H1 (cell line): Measurements from ENCODE around the gene PHACTR2. TPM values are rescaled to one million over a fixed set of nuclear protein-coding genes. Genes with fewer than 3 reads are reported as not detected.

Experiments used
- CTCF ChIA-PET: fragments of 300-600 bp; sonication (Branson Sonifier 250); formaldehyde crosslinking; loops from one replicate; lab custom pipeline; 2021; ENCODE audit not compliant: partially characterized antibody; lab: Charles Lee
- POLR2A ChIA-PET: fragments of 300-600 bp; sonication (Branson Sonifier 250); formaldehyde crosslinking; loops from one replicate; lab custom pipeline; 2021; ENCODE audit warnings: inconsistent platforms; ENCODE audit not compliant: partially characterized antibody; lab: Charles Lee
- DNase-seq, 2 experiments: peaks; one replicate each; pipeline versions ENCODE4 v3.0.0 to v3.0.0-alpha.2; 2010 to 2022; ENCODE audit warnings: low spot score in 2 of 2, low read depth in 1 of 2, mixed read lengths in 1 of 2
- FAIRE-seq: peaks from 2 replicates; lab custom pipeline; 2011; peaks lifted over from hg19 to GRCh38; lab: Jason Lieb, UNC
- H2AFZ ChIP-seq: 2 replicates; pipeline ENCODE4 v1.8.1; 2012; ENCODE audit warnings: low read length, inconsistent platforms
- H2AK5ac ChIP-seq: 2 replicates; pipeline ENCODE4 v1.6.1; 2013; ENCODE audit warnings: low read depth, low read length
- H2BK120ac ChIP-seq: replicated peaks from 2 replicates; pipeline ENCODE3; 2013; ENCODE audit warnings: low read depth, low read length, inconsistent platforms
- H2BK12ac ChIP-seq: 2 replicates; pipeline ENCODE4 v1.6.1; 2013; ENCODE audit warnings: low read depth, low read length
- H2BK15ac ChIP-seq: 2 replicates; pipeline ENCODE4 v1.6.1; 2013; ENCODE audit warnings: low read length
- H2BK20ac ChIP-seq: 2 replicates; pipeline ENCODE4 v1.6.1; 2013; ENCODE audit warnings: low read length
- H2BK5ac ChIP-seq: 2 replicates; pipeline ENCODE4 v1.6.1; 2013; ENCODE audit warnings: low read depth, low read length
- H3K14ac ChIP-seq: 2 replicates; pipeline ENCODE4 v1.6.1; 2013; ENCODE audit warnings: inconsistent platforms; ENCODE audit not compliant: insufficient read length
- H3K18ac ChIP-seq: 2 replicates; pipeline ENCODE4 v1.6.1; 2013; ENCODE audit warnings: low read length; ENCODE audit errors: extremely low read depth
- H3K23ac ChIP-seq: 2 replicates; pipeline ENCODE4 v1.6.1; 2013; ENCODE audit warnings: inconsistent platforms; ENCODE audit not compliant: insufficient read length
- H3K23me2 ChIP-seq: 2 replicates; pipeline ENCODE4 v1.6.1; 2013; ENCODE audit warnings: low read depth, low read length
- H3K27ac ChIP-seq: 2 replicates; pipeline ENCODE4 v1.6.1; 2011; ENCODE audit warnings: low read depth, low read length, inconsistent platforms
- H3K27me3 ChIP-seq, 4 experiments: replicated peaks in 1 of 4; 1 replicate in 1 of 4; 2 replicates in 3 of 4; pipeline versions ENCODE4 v1.6.1 to v1.8.1; 2011 to 2013; ENCODE audit warnings: low read length in 3 of 4, mild to moderate bottlenecking in 3 of 4, inconsistent platforms in 2 of 4, mixed read lengths in 2 of 4, moderate library complexity in 1 of 4; ENCODE audit not compliant: control insufficient read depth in 3 of 4, insufficient read depth in 3 of 4; ENCODE audit errors: extremely low read depth in 1 of 4
- H3K36me3 ChIP-seq, 4 experiments: 2 replicates each; pipeline versions ENCODE4 v1.6.1 to v1.8.1; 2011 to 2013; ENCODE audit warnings: mild to moderate bottlenecking in 4 of 4, low read length in 3 of 4, moderate library complexity in 2 of 4, control low read depth in 1 of 4, inconsistent platforms in 1 of 4; ENCODE audit not compliant: insufficient read depth in 4 of 4, control insufficient read depth in 2 of 4
- H3K4ac ChIP-seq: replicated peaks from 2 replicates; pipeline ENCODE3; 2013; ENCODE audit warnings: low read length, low read depth, mixed read lengths, inconsistent platforms; ENCODE audit not compliant: insufficient read length
- H3K4me1 ChIP-seq, 4 experiments: replicated peaks in 1 of 4; 1 replicate in 1 of 4; 2 replicates in 3 of 4; pipeline versions ENCODE4 v1.6.1 to v1.8.1; 2011 to 2013; ENCODE audit warnings: low read length in 3 of 4, inconsistent platforms in 2 of 4, mixed read lengths in 1 of 4; ENCODE audit not compliant: insufficient read depth in 4 of 4, control insufficient read depth in 3 of 4
- H3K4me2 ChIP-seq, 2 experiments: 2 replicates each; pipeline versions ENCODE4 v1.6.1 to v1.8.1; 2011 to 2013; ENCODE audit warnings: low read depth in 2 of 2, low read length in 2 of 2, control low read depth in 1 of 2, inconsistent platforms in 1 of 2, mild to moderate bottlenecking in 1 of 2; ENCODE audit not compliant: insufficient read depth in 1 of 2
- H3K4me3 ChIP-seq, 4 experiments: fragments of 200-600, 300-600 bp in 1 of 4; sonication (generic), shearing (Covaris generic), sonication (Bioruptor Twin) in 1 of 4; 2 replicates each; pipeline versions ENCODE4 v1.5.1 to v1.8.1; 2011 to 2016; ENCODE audit warnings: low read length in 4 of 4, low read depth in 3 of 4, control low read depth in 2 of 4, inconsistent platforms in 2 of 4, mild to moderate bottlenecking in 2 of 4, mixed read lengths in 1 of 4, moderate library complexity in 1 of 4; ENCODE audit not compliant: insufficient read depth in 2 of 4; ENCODE audit errors: extremely low read depth in 1 of 4
- H3K56ac ChIP-seq: replicated peaks from 2 replicates; pipeline ENCODE3; 2013; ENCODE audit warnings: low read depth, mild to moderate bottlenecking, mixed read lengths, low read length, inconsistent platforms; ENCODE audit not compliant: insufficient read length
- H3K79me1 ChIP-seq: 2 replicates; pipeline ENCODE4 v1.6.1; 2013; ENCODE audit warnings: low read depth, low read length, control low read depth
- H3K79me2 ChIP-seq, 2 experiments: 2 replicates each; pipeline versions ENCODE4 v1.6.1 to v1.8.1; 2012 to 2013; ENCODE audit warnings: low read length in 2 of 2, mild to moderate bottlenecking in 2 of 2, inconsistent platforms in 1 of 2; ENCODE audit not compliant: insufficient read depth in 2 of 2, control insufficient read depth in 1 of 2
- H3K9ac ChIP-seq, 4 experiments: replicated peaks in 1 of 4; 1 replicate in 1 of 4; 2 replicates in 3 of 4; pipeline versions ENCODE4 v1.6.1 to v1.8.1; 2011 to 2013; ENCODE audit warnings: low read depth in 3 of 4, low read length in 3 of 4, control low read depth in 2 of 4, mild to moderate bottlenecking in 2 of 4, moderate library complexity in 2 of 4, inconsistent platforms in 1 of 4; ENCODE audit errors: extremely low read depth in 1 of 4
- H3K9me3 ChIP-seq, 2 experiments: 2 replicates each; pipeline versions ENCODE4 v1.6.1 to v1.8.1; 2012 to 2013; ENCODE audit warnings: mild to moderate bottlenecking in 2 of 2, moderate library complexity in 2 of 2, control low read depth in 1 of 2, inconsistent platforms in 1 of 2, low read depth in 1 of 2, low read length in 1 of 2, mixed read lengths in 1 of 2; ENCODE audit not compliant: insufficient read depth in 2 of 2
- H4K20me1 ChIP-seq, 2 experiments: replicated peaks in 1 of 2; 2 replicates each; pipeline versions ENCODE3 to v1.8.1; 2011 to 2013; ENCODE audit warnings: inconsistent platforms in 2 of 2, low read length in 2 of 2, mild to moderate bottlenecking in 1 of 2; ENCODE audit not compliant: insufficient read depth in 2 of 2, control insufficient read depth in 1 of 2
- H4K5ac ChIP-seq: 2 replicates; pipeline ENCODE4 v1.6.1; 2013; ENCODE audit warnings: low read length, low read depth, mixed read lengths, inconsistent platforms; ENCODE audit not compliant: insufficient read length
- H4K8ac ChIP-seq: 2 replicates; pipeline ENCODE4 v1.8.0; 2013; ENCODE audit warnings: mild to moderate bottlenecking, moderate library complexity, low read length, inconsistent platforms; ENCODE audit not compliant: insufficient read depth; ENCODE audit errors: extremely low read depth
- H4K91ac ChIP-seq: replicated peaks from 2 replicates; pipeline ENCODE3; 2013; ENCODE audit warnings: low read length, mixed read lengths, inconsistent platforms; ENCODE audit not compliant: insufficient read length
- ASH2L ChIP-seq: fragments of 200-600, 300-600 bp; sonication (generic); IDR thresholded peaks from one replicate; pipeline ENCODE4 v1.7.1; 2017; ENCODE audit warnings: low read length
- CEBPB ChIP-seq: IDR thresholded peaks from 2 replicates; pipeline ENCODE4 v1.6.1; 2012; ENCODE audit warnings: low read depth, low read length
- CTBP2 ChIP-seq: IDR thresholded peaks from 2 replicates; pipeline ENCODE4 v1.7.0; 2011; ENCODE audit warnings: borderline replicate concordance, mild to moderate bottlenecking, moderate library complexity, mixed read lengths, low read length; ENCODE audit not compliant: insufficient read depth, insufficient read length
- CTCF ChIP-seq, 3 experiments: IDR thresholded peaks; 1 replicate in 2 of 3; 2 replicates in 1 of 3; pipeline versions ENCODE4 v1.5.1 to v1.6.1; 2011; ENCODE audit warnings: low read length in 3 of 3, mild to moderate bottlenecking in 3 of 3, inconsistent platforms in 2 of 3, low read depth in 1 of 3, moderate library complexity in 1 of 3; ENCODE audit not compliant: insufficient read depth in 1 of 3; ENCODE audit errors: control extremely low read depth in 1 of 3
- EGR1 ChIP-seq: IDR thresholded peaks from 2 replicates; pipeline ENCODE4 v1.6.1; 2011; ENCODE audit warnings: low read depth, low read length, borderline replicate concordance
- GABPA ChIP-seq: IDR thresholded peaks from 2 replicates; pipeline ENCODE4 v1.6.1; 2011; ENCODE audit warnings: mild to moderate bottlenecking, low read length, moderate library complexity, borderline replicate concordance; ENCODE audit not compliant: insufficient read depth
- KDM1A ChIP-seq: fragments of 200-600, 300-600 bp; sonication (generic); IDR thresholded peaks from 2 replicates; pipeline ENCODE4 v1.7.1; 2016; ENCODE audit warnings: mild to moderate bottlenecking, low read length, borderline replicate concordance
- NRF1 ChIP-seq: IDR thresholded peaks from 2 replicates; pipeline ENCODE4 v1.6.1; 2011; ENCODE audit warnings: mild to moderate bottlenecking, low read depth, low read length, improper control_type of control experiment
- POU5F1 ChIP-seq: IDR thresholded peaks from 2 replicates; pipeline ENCODE4 v1.6.1; 2011; ENCODE audit warnings: low read depth, mild to moderate bottlenecking, low read length, moderate library complexity
- RBBP5 ChIP-seq: IDR thresholded peaks from 2 replicates; pipeline ENCODE4 v1.7.1; 2012; ENCODE audit warnings: low read depth, mild to moderate bottlenecking, inconsistent platforms, low read length, moderate library complexity, borderline replicate concordance
- USF2 ChIP-seq: IDR thresholded peaks from 2 replicates; pipeline ENCODE4 v1.6.1; 2011; ENCODE audit warnings: low read length, improper control_type of control experiment
- WGBS, 2 experiments: shearing (Covaris generic) in 1 of 2; methylation state at CpG; one replicate each; pipeline versions ENCODE4 v1.1.6 to v1.1.7; 2013 to 2015; ENCODE audit warnings: low lambda C conversion rate in 2 of 2, mixed read lengths in 2 of 2, inconsistent platforms in 1 of 2, low coverage in 1 of 2, missing lambda C conversion rate in 1 of 2; ENCODE audit not compliant: insufficient replicate concordance in 2 of 2, insufficient coverage in 1 of 2, insufficient read length in 1 of 2; ENCODE audit errors: extremely low coverage in 1 of 2, missing lambda C conversion rate in 1 of 2; 5-methylcytosine and 5-hydroxymethylcytosine counted together
- polyA plus RNA-seq, 7 experiments: library from polyadenylated mRNA; depleted of rRNA in 3 of 7; stranded (reverse) in 5 of 7; unstranded in 2 of 7; fragments of >200 nt in 5 of 7; fragments of 200-250 nt in 2 of 7; gene quantifications; 1 replicate in 5 of 7; 2 replicates in 1 of 7; 4 replicates in 1 of 7; pipeline versions ENCODE4 v1.2.1 to v1.2.3, GENCODE V29; 2011 to 2013; ENCODE audit warnings: missing spikeins in 2 of 7, mixed read lengths in 2 of 7
- total RNA-seq: library from RNA; stranded (reverse); fragmentation: NEBNext Ultra II Directional; extraction: Animal tissue kit (Norgen Biotek cat#: 25700); gene quantifications from 2 replicates; pipeline ENCODE4 v1.2.1, GENCODE V29; 2021

PHACTR2 gene
- total and polyA plus RNA-seq, 2 of the 8 experiments (the other 6 are each of a cell fraction or from before 2014, with no cell fraction given), result 16.9 to 131 TPM

- Histone ChIP-seq H4K20me1 (peaks cover 0 to 3% of the 10 kb centered on the region in 2 experiments), H3K23ac (no peak overlapping the region), H2BK12ac (no peak overlapping the region), H2BK5ac (no peak overlapping the region), H3K23me2 (no peaks in the 10 kb centered on the region), H2BK120ac (no peak overlapping the region), H3K36me3 (no peaks in the 10 kb centered on the region), H3K9ac (no peak overlapping the region), H3K27me3 (no peaks in the 10 kb centered on the region), H3K4me3 (no peak overlapping the region), H3K4me2 (no peak overlapping the region), H4K5ac (no peak overlapping the region), H2BK20ac (0 out of 2 replicates have a peak overlapping the region, but pooled peaks have one; percentile 15), H3K4ac (no peak overlapping the region), H3K79me1 (no peaks in the 10 kb centered on the region), H3K18ac (no peak overlapping the region), H2AFZ (no peak overlapping the region), H3K4me1 (peaks cover 0 to 3% (median 2%) of the 10 kb centered on the region in 4 experiments; a peak in 3 of 7 replicates), H3K79me2 (no peaks in the 10 kb centered on the region), H2AK5ac (no peak overlapping the region), H2BK15ac (no peak overlapping the region), H3K14ac (no peak overlapping the region), H3K9me3 (no peaks in the 10 kb centered on the region), H3K27ac (no peak overlapping the region), H3K56ac (no peak overlapping the region), H4K8ac (no peak overlapping the region), H4K91ac (no peak overlapping the region)
- 86 to 100% methylated on average over 1 to 3 of the region's 3 CpGs for WGBS, 2 experiments
- DNase-seq (no peak), FAIRE-seq (no peak)
- CTCF ChIA-PET, result interaction anchor here (1.0 kb wide), 1 partner anchor 12 kb away, joined by 3 read pairs; no protein-coding TSS in a partner anchor
- POLR2A ChIA-PET, result no interaction called here
- no peak for TF ChIP-seq EGR1
- TF ChIP-seq CEBPB, result no peak
- no peak for TF ChIP-seq KDM1A
- no peak for TF ChIP-seq POU5F1
- TF ChIP-seq USF2, result no peak
- TF ChIP-seq CTCF (IDR thresholded peaks at IDR 0.05; ENCODE audit: control extremely low read depth in 1 of 3, insufficient read depth in 1 of 3, low read depth in 1 of 3, low read length in 3 of 3), result no peak
- TF ChIP-seq RBBP5, result no peak
- no peak for TF ChIP-seq ASH2L
- no peak for TF ChIP-seq NRF1
- TF ChIP-seq CTBP2, result no peak
- no peak for TF ChIP-seq GABPA
These were observed 30.6 kb upstream of the PHACTR2 start for GRCh38 chr6:143647191-143647590.
